OCI-LY1 (cell line): Measurements from ENCODE around the gene EMSY.
A peak's percentile ranks its signal among the peaks of the same experiment; 100 is the strongest.

Experiments
- H2AFZ ChIP-seq: fragments of 200-600 bp; sonication (generic), shearing (Covaris generic); 2 replicates; pipeline ENCODE4 v1.6.0; 2014; ENCODE audit warnings: antibody characterized with exemption, mild to moderate bottlenecking, low read length
- H3F3A ChIP-seq: fragments of 200-600 bp; sonication (generic), shearing (Covaris generic); 2 replicates; pipeline ENCODE4 v1.6.0; 2014; ENCODE audit warnings: mild to moderate bottlenecking, antibody characterized with exemption, low read length, moderate library complexity; ENCODE audit not compliant: insufficient read depth
- H3K27ac ChIP-seq: fragments of 200-600 bp; sonication (generic); 2 replicates; pipeline ENCODE4 v1.5.1; 2014; ENCODE audit warnings: low read length, mixed run types, mild to moderate bottlenecking, low read depth; ENCODE audit not compliant: poor library complexity, severe bottlenecking
- H3K27me3 ChIP-seq: fragments of 200-600 bp; sonication (generic); 2 replicates; pipeline ENCODE4 v1.6.0; 2014; ENCODE audit warnings: antibody characterized with exemption, mild to moderate bottlenecking, low read length, moderate library complexity; ENCODE audit not compliant: insufficient read depth
- H3K36me3 ChIP-seq: fragments of 200-600 bp; sonication (generic); 2 replicates; pipeline ENCODE4 v1.6.1; 2014; ENCODE audit warnings: mild to moderate bottlenecking, antibody characterized with exemption, low read length, moderate library complexity, mixed read lengths; ENCODE audit not compliant: insufficient read depth
- H3K4me1 ChIP-seq: fragments of 200-600 bp; sonication (generic); 2 replicates; pipeline ENCODE4 v1.5.1; 2014; ENCODE audit warnings: mild to moderate bottlenecking, low read length, moderate library complexity; ENCODE audit not compliant: insufficient read depth, severe bottlenecking
- H3K4me2 ChIP-seq: fragments of 200-600 bp; sonication (generic), shearing (Covaris generic); 2 replicates; pipeline ENCODE4 v1.6.1; 2014; ENCODE audit warnings: low read length
- H3K4me3 ChIP-seq: fragments of 200-600 bp; sonication (generic); 2 replicates; pipeline ENCODE4 v1.5.1; 2014; ENCODE audit warnings: low read length, low read depth, mild to moderate bottlenecking, mixed read lengths; ENCODE audit not compliant: poor library complexity, severe bottlenecking
- H3K79me2 ChIP-seq: fragments of 200-600 bp; shearing (Covaris generic); 2 replicates; pipeline ENCODE4 v1.6.1; 2016; ENCODE audit warnings: mixed run types, low read length, mixed read lengths; ENCODE audit not compliant: insufficient read depth
- H3K9ac ChIP-seq: fragments of 200-600 bp; sonication (generic), shearing (Covaris generic); 2 replicates; pipeline ENCODE4 v1.6.1; 2014; ENCODE audit warnings: mild to moderate bottlenecking, low read length, mixed read lengths
- H3K9me2 ChIP-seq: fragments of 200-600 bp; sonication (generic), shearing (Covaris generic); 2 replicates; pipeline ENCODE4 v1.6.1; 2014; ENCODE audit warnings: low read depth, mild to moderate bottlenecking, low read length, mixed read lengths
- H3K9me3 ChIP-seq: fragments of 200-600 bp; shearing (Covaris generic); 2 replicates; pipeline ENCODE4 v1.6.1; 2014; ENCODE audit warnings: low read length, mixed read lengths
- H4K20me1 ChIP-seq: fragments of 200-600 bp; sonication (generic), shearing (Covaris generic); 2 replicates; pipeline ENCODE4 v1.6.0; 2016; ENCODE audit warnings: mild to moderate bottlenecking, low read length; ENCODE audit not compliant: insufficient read depth
- CTCF ChIP-seq: fragments of 200-600 bp; sonication (generic), shearing (Covaris generic); IDR thresholded peaks from 2 replicates; pipeline ENCODE4 v1.5.1; 2017; ENCODE audit warnings: mild to moderate bottlenecking, antibody characterized with exemption, low read length, moderate library complexity, mixed read lengths
- EZH2 ChIP-seq: fragments of 200-600 bp; sonication (generic), shearing (Covaris generic); IDR thresholded peaks from 2 replicates; pipeline ENCODE4 v1.8.0; 2017; ENCODE audit warnings: borderline replicate concordance, mixed run types, mild to moderate bottlenecking, antibody characterized with exemption, low read length, moderate library complexity, mixed read lengths

EMSY gene

GRCh38 chr11:76596652-76597051, 151.8 kb downstream of the EMSY start:
- Histone ChIP-seq H3K27ac (no peak overlapping the region), H3K4me3 (no peak overlapping the region), H3F3A (no peaks in the 10 kb centered on the region), H3K79me2 (no peaks in the 10 kb centered on the region), H3K36me3 (no peaks in the 10 kb centered on the region), H3K4me1 (peaks cover 3% of the 10 kb centered on the region), H4K20me1 (no peaks in the 10 kb centered on the region), H3K9me3 (no peaks in the 10 kb centered on the region), H3K4me2 (no peak overlapping the region), H3K9ac (no peak overlapping the region), H2AFZ (no peak overlapping the region), H3K9me2 (no peaks in the 10 kb centered on the region), H3K27me3 (no peaks in the 10 kb centered on the region)
- TF ChIP-seq CTCF, result no peak

GRCh38 chr11:76597533-76598425, 153.0 kb downstream of the EMSY start:
- no peak overlapping the region for H2AFZ ChIP-seq
- no peak overlapping the region for H3K4me2 ChIP-seq
- no peaks in the 10 kb centered on the region for H4K20me1 ChIP-seq
- no peak overlapping the region for H3K9ac ChIP-seq
- no peak overlapping the region for H3K4me3 ChIP-seq
- H3K27me3 ChIP-seq, result no peaks in the 10 kb centered on the region
- peaks cover 3% of the 10 kb centered on the region for H3K4me1 ChIP-seq
- H3K9me3 ChIP-seq, result no peaks in the 10 kb centered on the region
- no peaks in the 10 kb centered on the region for H3F3A ChIP-seq
- no peak overlapping the region for H3K27ac ChIP-seq
- no peaks in the 10 kb centered on the region for H3K36me3 ChIP-seq
- H3K9me2 ChIP-seq, result no peaks in the 10 kb centered on the region
- TF ChIP-seq CTCF (no peak), EZH2 (no peak)
- H3K79me2 ChIP-seq, result no peaks in the 10 kb centered on the region

- TF ChIP-seq CTCF, result peak; percentile 78
- no peak for TF ChIP-seq EZH2
- Histone ChIP-seq H3K4me1 (peaks cover 3% of the 10 kb centered on the region), H3K27me3 (no peaks in the 10 kb centered on the region), H3K36me3 (no peaks in the 10 kb centered on the region), H3K9me3 (no peaks in the 10 kb centered on the region), H3K27ac (no peak overlapping the region), H4K20me1 (no peaks in the 10 kb centered on the region), H3K4me3 (no peak overlapping the region), H3K9me2 (no peaks in the 10 kb centered on the region), H2AFZ (no peak overlapping the region), H3K9ac (no peak overlapping the region), H3K4me2 (no peak overlapping the region), H3F3A (no peaks in the 10 kb centered on the region), H3K79me2 (no peaks in the 10 kb centered on the region)
These were observed 153.6 kb downstream of the EMSY start for GRCh38 chr11:76598426-76598839.
